Measurements from ENCODE around the gene STXBP1. TPM values are rescaled to one million over a fixed set of nuclear protein-coding genes. Genes with fewer than 3 reads are reported as not detected.

The STXBP1 gene
- total RNA-seq, 2 experiments from 2014 or later: 1.9 to 3.4 TPM

DNA sequence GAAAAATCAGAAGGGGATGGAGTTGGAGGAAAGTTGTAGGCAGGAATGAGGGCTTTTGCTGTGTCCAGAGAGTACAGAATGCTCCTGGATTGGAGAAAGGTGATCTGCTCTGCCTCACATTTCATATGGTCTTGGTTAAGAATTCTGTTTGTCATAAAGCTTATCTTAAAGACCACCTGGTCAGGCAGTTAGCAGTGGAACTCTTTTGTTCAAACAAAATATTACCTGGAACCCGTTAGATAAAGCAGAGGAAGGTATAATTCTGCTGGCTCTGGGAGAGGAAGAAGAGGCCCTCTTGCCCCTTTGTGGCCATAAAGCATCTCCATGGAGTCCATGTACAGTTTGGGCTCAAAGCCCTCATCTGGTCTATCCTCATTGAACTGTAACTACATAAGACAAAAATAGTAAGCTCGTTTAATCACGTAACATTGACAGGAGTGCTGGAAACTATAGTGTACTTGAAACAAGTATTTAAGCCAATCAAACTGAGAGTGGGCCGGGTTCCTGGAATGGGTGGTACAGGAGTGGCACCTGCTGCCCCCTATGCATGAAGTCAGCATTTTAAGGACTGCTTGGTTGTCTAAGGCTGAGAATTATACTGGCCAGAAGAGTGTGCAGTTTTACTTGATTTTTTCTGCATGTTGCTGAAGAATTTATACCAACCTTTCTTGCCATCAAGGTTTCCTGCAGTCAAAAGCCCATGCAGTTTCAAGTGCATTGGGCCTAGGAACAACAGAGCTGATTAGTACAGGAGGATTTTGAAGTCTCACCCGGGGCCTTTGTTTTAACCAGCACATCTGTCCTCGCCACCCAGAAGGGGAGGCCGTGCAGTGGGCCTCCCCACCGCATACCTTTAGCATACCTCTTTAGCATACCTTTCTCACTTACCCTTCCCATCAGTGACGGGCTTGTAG, 39.9 kb downstream of the STXBP1 start:
- no peak overlapping the region for H3K27ac ChIP-seq (ENCODE audit: low read depth in 1 of 2, low read length in 2 of 2)
- Mint-ChIP-seq H3K36me3 (ENCODE audit: low read depth) (no peaks in the 10 kb centered on the region), H3K9me3 (no peaks in the 10 kb centered on the region), H3K4me1 (ENCODE audit: low read depth) (no peaks in the 10 kb centered on the region), H3K27me3 (peaks cover 3% of the 10 kb centered on the region), H3K4me3 (no peak overlapping the region), H3K27ac (no peak overlapping the region)
- H3K4me3 ChIP-seq (ENCODE audit: low read length): no peak overlapping the region
- intact Hi-C loops (cut with DNase I, micrococcal nuclease): no loop called here
- no peaks in the 10 kb centered on the region for H3K36me3 ChIP-seq (ENCODE audit: insufficient read depth, low read length)
- no peak for DNase-seq
- no peaks in the 10 kb centered on the region for H3K27me3 ChIP-seq (ENCODE audit: control insufficient read depth in 1 of 2, insufficient read depth in 2 of 2, low read length in 2 of 2)
- H3K9me3 ChIP-seq (ENCODE audit: control insufficient read depth in 1 of 2, insufficient read depth in 1 of 2, low read length in 2 of 2): no peaks in the 10 kb centered on the region
- TF ChIP-seq, protein P1, sequence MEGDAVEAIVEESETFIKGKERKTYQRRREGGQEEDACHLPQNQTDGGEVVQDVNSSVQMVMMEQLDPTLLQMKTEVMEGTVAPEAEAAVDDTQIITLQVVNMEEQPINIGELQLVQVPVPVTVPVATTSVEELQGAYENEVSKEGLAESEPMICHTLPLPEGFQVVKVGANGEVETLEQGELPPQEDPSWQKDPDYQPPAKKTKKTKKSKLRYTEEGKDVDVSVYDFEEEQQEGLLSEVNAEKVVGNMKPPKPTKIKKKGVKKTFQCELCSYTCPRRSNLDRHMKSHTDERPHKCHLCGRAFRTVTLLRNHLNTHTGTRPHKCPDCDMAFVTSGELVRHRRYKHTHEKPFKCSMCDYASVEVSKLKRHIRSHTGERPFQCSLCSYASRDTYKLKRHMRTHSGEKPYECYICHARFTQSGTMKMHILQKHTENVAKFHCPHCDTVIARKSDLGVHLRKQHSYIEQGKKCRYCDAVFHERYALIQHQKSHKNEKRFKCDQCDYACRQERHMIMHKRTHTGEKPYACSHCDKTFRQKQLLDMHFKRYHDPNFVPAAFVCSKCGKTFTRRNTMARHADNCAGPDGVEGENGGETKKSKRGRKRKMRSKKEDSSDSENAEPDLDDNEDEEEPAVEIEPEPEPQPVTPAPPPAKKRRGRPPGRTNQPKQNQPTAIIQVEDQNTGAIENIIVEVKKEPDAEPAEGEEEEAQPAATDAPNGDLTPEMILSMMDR (IDR thresholded peaks at IDR 0.05): no peak
- POLR2A ChIA-PET: no interaction called here
- H3K4me1 ChIP-seq (ENCODE audit: insufficient read depth, low read length): no peaks in the 10 kb centered on the region
- CTCF ChIA-PET: interaction anchor here (0.5 kb wide), 1 partner anchor 68 kb away, joined by 3 read pairs; no protein-coding TSS in a partner anchor
- no peak for ATAC-seq (ENCODE audit: poor library complexity)

DNA sequence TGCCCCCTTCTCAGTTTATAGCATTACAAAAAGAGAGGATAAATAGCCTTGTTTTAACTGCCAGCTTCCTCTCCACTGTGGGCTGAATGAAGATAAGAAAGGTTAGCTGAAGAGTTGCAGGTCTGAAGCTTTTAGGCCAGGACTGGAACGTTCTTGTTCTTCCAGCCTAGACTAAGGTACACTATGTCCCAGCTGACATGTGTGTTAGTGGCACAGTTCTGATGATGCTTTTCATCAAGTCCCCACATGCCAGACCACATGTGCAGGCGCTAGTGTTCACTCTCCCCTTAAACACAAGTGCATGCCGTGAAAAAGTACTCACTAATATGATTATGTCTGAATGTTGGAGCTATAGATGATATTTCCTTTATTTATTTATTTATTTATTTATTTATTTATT, 40.7 kb downstream of the STXBP1 start:
- no peak for ATAC-seq (ENCODE audit: poor library complexity)
- H3K27ac Mint-ChIP-seq: no peak overlapping the region
- intact Hi-C loops (cut with DNase I, micrococcal nuclease): no loop called here

DNA sequence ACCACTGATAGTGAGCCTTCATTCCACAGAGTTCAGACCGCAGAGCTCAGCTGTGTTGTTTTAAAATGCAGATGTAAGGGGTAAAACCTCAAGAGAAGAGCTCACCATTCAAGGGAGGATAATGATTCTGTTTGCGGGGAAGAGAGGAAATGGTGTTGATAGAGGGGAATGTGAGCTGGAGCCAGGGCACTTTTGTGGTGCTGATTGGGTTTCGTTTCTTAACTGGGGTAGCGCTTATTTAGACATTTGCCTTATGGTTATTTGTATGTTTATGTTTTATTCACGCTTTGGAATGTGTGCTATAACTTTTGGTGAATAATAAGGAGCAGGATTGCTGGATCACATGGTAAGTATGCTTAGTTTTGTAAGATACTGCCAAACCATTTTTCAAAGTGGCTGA, 42.5 kb downstream of the STXBP1 start:
- ATAC-seq (ENCODE audit: poor library complexity) (no peak), DNase-seq (no peak)
- no peaks in the 10 kb centered on the region for H3K27me3 Mint-ChIP-seq
- CTCF ChIA-PET: no interaction called here
- H3K27me3 ChIP-seq (ENCODE audit: control insufficient read depth in 1 of 2, insufficient read depth in 2 of 2, low read length in 2 of 2): no peaks in the 10 kb centered on the region
- POLR2A ChIA-PET: no interaction called here
- H3K4me1 Mint-ChIP-seq (ENCODE audit: low read depth): no peaks in the 10 kb centered on the region
- no peak overlapping the region for H3K4me3 ChIP-seq (ENCODE audit: low read length)
- no peak overlapping the region for H3K4me3 Mint-ChIP-seq
- H3K4me1 ChIP-seq (ENCODE audit: insufficient read depth, low read length): no peaks in the 10 kb centered on the region
- no peaks in the 10 kb centered on the region for H3K9me3 ChIP-seq (ENCODE audit: control insufficient read depth in 1 of 2, insufficient read depth in 1 of 2, low read length in 2 of 2)
- H3K27ac Mint-ChIP-seq: no peak overlapping the region
- H3K9me3 Mint-ChIP-seq: no peaks in the 10 kb centered on the region
- intact Hi-C loops (cut with DNase I, micrococcal nuclease): no loop called here
- H3K27ac ChIP-seq (ENCODE audit: low read depth in 1 of 2, low read length in 2 of 2): no peak overlapping the region
- TF ChIP-seq, protein P1 (IDR thresholded peaks at IDR 0.05): no peak
- H3K36me3 ChIP-seq (ENCODE audit: insufficient read depth, low read length): no peaks in the 10 kb centered on the region
- H3K36me3 Mint-ChIP-seq (ENCODE audit: low read depth): no peaks in the 10 kb centered on the region

More for the DNA sequence above, 40.7 kb downstream of the STXBP1 start:
- Histone ChIP-seq H3K27me3 (ENCODE audit: control insufficient read depth in 1 of 2, insufficient read depth in 2 of 2, low read length in 2 of 2) (no peaks in the 10 kb centered on the region), H3K4me3 (ENCODE audit: low read length) (no peak overlapping the region), H3K4me1 (ENCODE audit: insufficient read depth, low read length) (no peaks in the 10 kb centered on the region), H3K27ac (ENCODE audit: low read depth in 1 of 2, low read length in 2 of 2) (no peak overlapping the region), H3K9me3 (ENCODE audit: control insufficient read depth in 1 of 2, insufficient read depth in 1 of 2, low read length in 2 of 2) (no peaks in the 10 kb centered on the region), H3K36me3 (ENCODE audit: insufficient read depth, low read length) (no peaks in the 10 kb centered on the region)
- POLR2A ChIA-PET: no interaction called here
- CTCF ChIA-PET: interaction anchor here (0.5 kb wide), 1 partner anchor 67 kb away, joined by 3 read pairs; no protein-coding TSS in a partner anchor
- Mint-ChIP-seq H3K36me3 (ENCODE audit: low read depth) (no peaks in the 10 kb centered on the region), H3K27me3 (peaks cover 3% of the 10 kb centered on the region), H3K4me1 (ENCODE audit: low read depth) (no peaks in the 10 kb centered on the region), H3K9me3 (no peaks in the 10 kb centered on the region), H3K4me3 (no peak overlapping the region)
- no peak for DNase-seq
- TF ChIP-seq, protein P1 (IDR thresholded peaks at IDR 0.05): no peak

All from CD4-positive, alpha-beta T cell (primary cell).